Measurements from ENCODE around the gene LRGUK. TPM values are rescaled to one million over a fixed set of nuclear protein-coding genes. Genes with fewer than 3 reads are reported as not detected.

Gene LRGUK
- total and polyA plus RNA-seq, 2 of the 4 experiments (the other 2 are of a cell fraction): 0.07 TPM; not detected in 1

- Histone ChIP-seq H2BK15ac (ENCODE audit: low read depth, low read length) (no peak overlapping the region), H2AK5ac (ENCODE audit: low read depth, low read length) (no peak overlapping the region), H4K20me1 (ENCODE audit: insufficient read depth, low read length) (no peaks in the 10 kb centered on the region), H3K14ac (replicated peaks; ENCODE audit: low read depth, low read length) (no peak overlapping the region), H2BK120ac (ENCODE audit: low read depth, low read length) (no peak overlapping the region), H4K91ac (ENCODE audit: insufficient read depth, low read depth, low read length) (no peak overlapping the region), H3K18ac (ENCODE audit: low read depth, low read length) (no peak overlapping the region), H4K5ac (ENCODE audit: low read depth, low read length) (no peak overlapping the region), H3K9me3 (ENCODE audit: control insufficient read depth, insufficient read depth, low read length) (no peaks in the 10 kb centered on the region), H3K4me3 (ENCODE audit: insufficient read depth, low read depth, low read length) (no peak overlapping the region), H3K4me2 (ENCODE audit: low read depth, low read length) (no peak overlapping the region), H3K27ac (ENCODE audit: insufficient read depth, low read length) (no peak overlapping the region), H3K9ac (ENCODE audit: low read depth, low read length) (no peak overlapping the region), H3K79me1 (ENCODE audit: low read depth in 1 of 2, low read length in 2 of 2) (no peaks in the 10 kb centered on the region), H3K36me3 (ENCODE audit: control insufficient read depth, insufficient read depth, low read length) (no peaks in the 10 kb centered on the region), H2AFZ (replicated peaks; ENCODE audit: low read length, poor library complexity) (no peak overlapping the region), H3K4me1 (ENCODE audit: control insufficient read depth, insufficient read depth, low read length) (no peaks in the 10 kb centered on the region), H3K9me1 (ENCODE audit: insufficient read depth, low read length) (no peaks in the 10 kb centered on the region), H2AK9ac (replicated peaks; ENCODE audit: low read depth, low read length, poor library complexity) (no peak overlapping the region), H2BK5ac (ENCODE audit: low read depth, low read length, poor library complexity, severe bottlenecking) (no peak overlapping the region), H3K23ac (ENCODE audit: low read depth, low read length) (no peak overlapping the region), H2BK20ac (ENCODE audit: low read depth, low read length) (no peak overlapping the region), H3K27me3 (ENCODE audit: control insufficient read depth, insufficient read depth, low read length) (no peaks in the 10 kb centered on the region), H4K8ac (ENCODE audit: low read depth in 2 of 2, low read length in 2 of 2) (no peak overlapping the region), H3K56ac (ENCODE audit: extremely low read depth, insufficient read depth, low read length) (no peak overlapping the region), H3K4ac (ENCODE audit: low read depth, low read length) (no peak overlapping the region)
- in situ Hi-C loops (cut with MboI; ENCODE audit: low sequenced_read_pairs): no loop called here
- intact Hi-C loops (cut with micrococcal nuclease): no loop called here
- DNase-seq (no peak), ATAC-seq (ENCODE audit: low read depth) (no peak)
- dilution Hi-C loops (cut with HindIII; ENCODE audit: low sequenced_read_pairs, unreplicated experiment): no loop called here
- POLR2A ChIA-PET (ENCODE audit: unreplicated experiment): no interaction called here
- WGBS, 2 experiments (ENCODE audit: extremely low coverage in 2 of 2, insufficient read length in 1 of 2): no CpG with 5 or more reads among the region's 3 CpGs
- CTCF ChIA-PET: no interaction called here
- TF ChIP-seq CHD1 (IDR thresholded peaks at IDR 0.05; ENCODE audit: low read depth, low read length) (no peak), MAFK (IDR thresholded peaks at IDR 0.05; ENCODE audit: low read depth, low read length) (no peak), USF2 (IDR thresholded peaks at IDR 0.05; ENCODE audit: low read depth, low read length) (no peak), RCOR1 (IDR thresholded peaks at IDR 0.05; ENCODE audit: insufficient replicate concordance, low read length) (no peak), MXI1 (IDR thresholded peaks at IDR 0.05; ENCODE audit: borderline replicate concordance, low read depth, low read length) (no peak), CEBPB (IDR thresholded peaks at IDR 0.05; ENCODE audit: low read depth, low read length) (no peak), RAD21 (IDR thresholded peaks at IDR 0.05; ENCODE audit: low read length) (no peak), RFX5 (IDR thresholded peaks at IDR 0.05; ENCODE audit: low read depth, low read length) (no peak), NFE2L2 (IDR thresholded peaks at IDR 0.05; ENCODE audit: low read depth, low read length) (no peak), CTCF (conservative IDR thresholded peaks at IDR 0.05; ENCODE audit: low read depth, low read length) (no peak), MAZ (IDR thresholded peaks at IDR 0.05; ENCODE audit: borderline replicate concordance, low read depth, low read length) (no peak), ELK1 (IDR thresholded peaks at IDR 0.05; ENCODE audit: borderline replicate concordance, low read depth, low read length) (no peak), FOS (IDR thresholded peaks at IDR 0.05; ENCODE audit: low read depth, low read length) (no peak), POLR2A (IDR thresholded peaks at IDR 0.05; ENCODE audit: low read depth, low read length) (no peak), SMC3 (IDR thresholded peaks at IDR 0.05; ENCODE audit: low read depth, low read length) (no peak), BHLHE40 (IDR thresholded peaks at IDR 0.05; ENCODE audit: low read depth, low read length) (no peak)
- BruUV-seq (replicated peaks): no TSS peak
Observed at GRCh38 chr7:134191876-134192275, 64.7 kb downstream of the LRGUK start.
